Measurements from ENCODE around the gene UNC13A. TPM values are rescaled to one million over a fixed set of nuclear protein-coding genes. Genes with fewer than 3 reads are reported as not detected.

The UNC13A gene
- total and polyA plus RNA-seq, 12 donors: 0.02 to 0.72 (median 0.06) TPM; not detected in 2

GRCh38 chr19:17562097-17562496, 126.1 kb downstream of the UNC13A start:
- no peak for DNase-seq
- ATAC-seq: no peak
- intact Hi-C loops (cut with DNase I): loop anchor here in 1 of 10 donors (10.0 kb wide), 1 partner anchor 47 kb away; the partner anchor contains the start of gene PGLS
- TF ChIP-seq CTCF (IDR thresholded peaks at IDR 0.05): no peak
- Histone ChIP-seq H3K9me3 (no peaks in the 10 kb centered on the region), H3K36me3 (peaks cover 0 to 100% (median 18%) of the 10 kb centered on the region in 9 donors), H3K4me1 (peaks cover 2 to 72% (median 42%) of the 10 kb centered on the region in 9 donors), H3K27me3 (no peaks in the 10 kb centered on the region), H3K27ac (peak overlapping the region in 4 of 10 donors; percentile 16 to 88 (median 53)), H3K4me3 (no peak overlapping the region)
- 95 to 98% methylated on average over 4 of the region's 4 CpGs for WGBS, 2 donors

GRCh38 chr19:17560205-17560595, 128.0 kb downstream of the UNC13A start:
- TF ChIP-seq CTCF (IDR thresholded peaks at IDR 0.05): no peak
- peak in 6 of 8 donors; percentile 12 to 41 (median 15) for ATAC-seq
- peak in 1 of 2 donors; percentile 31 for DNase-seq
- peaks cover under 1 to 76% (median 50%) of the 10 kb centered on the region in 9 donors for H3K4me1 ChIP-seq
- H3K4me3 ChIP-seq: no peak overlapping the region
- no peaks in the 10 kb centered on the region for H3K9me3 ChIP-seq
- peaks cover 0 to 81% (median 6%) of the 10 kb centered on the region in 9 donors for H3K36me3 ChIP-seq
- H3K27ac ChIP-seq: peak overlapping the region in 9 of 10 donors; percentile 57 to 88 (median 69)
- no peaks in the 10 kb centered on the region for H3K27me3 ChIP-seq
- WGBS, 2 donors: 58 to 72% methylated on average over 14 of the region's 14 CpGs
- intact Hi-C loops (cut with DNase I): loop anchor here in 1 of 10 donors (10.0 kb wide), 1 partner anchor 45 kb away; the partner anchor contains the start of gene PGLS

- WGBS, 2 donors: 84 to 92% methylated on average over 9 of the region's 9 CpGs
- Histone ChIP-seq H3K36me3 (peaks cover 0 to 54% (median 4%) of the 10 kb centered on the region in 9 donors), H3K4me3 (peak overlapping the region in 3 of 10 donors; percentile 87 to 95 (median 95)), H3K27ac (peak overlapping the region in 4 of 10 donors; percentile 88 to 93 (median 92)), H3K9me3 (no peaks in the 10 kb centered on the region), H3K4me1 (peaks cover 8 to 87% (median 63%) of the 10 kb centered on the region in 9 donors), H3K27me3 (no peaks in the 10 kb centered on the region)
- ATAC-seq: no peak
- no peak for DNase-seq
- no peak for TF ChIP-seq CTCF (IDR thresholded peaks at IDR 0.05)
- intact Hi-C loops (cut with DNase I): loop anchor here in 1 of 10 donors (5.0 kb wide), 1 partner anchor 45 kb away; the partner anchor contains the start of gene PGLS
Observed at GRCh38 chr19:17557466-17557865, 130.7 kb downstream of the UNC13A start.

- Histone ChIP-seq H3K27ac (peak overlapping the region in 8 of 10 donors; percentile 88 to 94 (median 92)), H3K9me3 (no peaks in the 10 kb centered on the region), H3K4me1 (peaks cover 8 to 86% (median 63%) of the 10 kb centered on the region in 9 donors), H3K4me3 (peak overlapping the region in 9 of 10 donors; percentile 73 to 95 (median 87)), H3K36me3 (peaks cover 0 to 49% (median 4%) of the 10 kb centered on the region in 9 donors), H3K27me3 (no peaks in the 10 kb centered on the region)
- WGBS, 2 donors: 81 to 90% methylated on average over 7 of the region's 7 CpGs
- DNase-seq (no peak), ATAC-seq (no peak)
- intact Hi-C loops (cut with DNase I): loop anchor here in 1 of 10 donors (5.0 kb wide), 1 partner anchor 45 kb away; the partner anchor contains the start of gene PGLS
- TF ChIP-seq CTCF (IDR thresholded peaks at IDR 0.05): no peak
Observed at GRCh38 chr19:17556995-17557394, 131.2 kb downstream of the UNC13A start.
